IPS-20b (cell line): ENCODE data around the gene ERRFI1.
"Not testable (repeated sequence)": the region's sequence is repeated elsewhere in the genome, so short reads cannot be mapped to it uniquely, and the experiment has no call there.

Experiments used
- H3K27ac ChIP-seq: one replicate; pipeline ENCODE4 v1.5.1; 2013; ENCODE audit warnings: low read length
- H3K27me3 ChIP-seq: 2 replicates; pipeline ENCODE4 v1.6.1; 2013; ENCODE audit warnings: mild to moderate bottlenecking, low read length, inconsistent platforms; ENCODE audit not compliant: insufficient read depth
- H3K36me3 ChIP-seq: 2 replicates; pipeline ENCODE4 v1.6.1; 2013; ENCODE audit warnings: low read depth, mild to moderate bottlenecking, inconsistent platforms, low read length, moderate library complexity; ENCODE audit not compliant: insufficient read depth
- H3K4me1 ChIP-seq: 2 replicates; pipeline ENCODE4 v1.6.1; 2013; ENCODE audit warnings: mild to moderate bottlenecking, control low read depth, inconsistent platforms, low read length, moderate library complexity; ENCODE audit not compliant: insufficient read depth
- H3K4me3 ChIP-seq: 2 replicates; pipeline ENCODE4 v1.5.1; 2013; ENCODE audit warnings: mild to moderate bottlenecking, low read length, inconsistent platforms
- H3K9ac ChIP-seq: 2 replicates; pipeline ENCODE4 v1.6.1; 2013; ENCODE audit warnings: low read depth, mild to moderate bottlenecking, inconsistent platforms, low read length, moderate library complexity
- H3K9me3 ChIP-seq: 2 replicates; pipeline ENCODE4 v1.6.1; 2013; ENCODE audit warnings: mild to moderate bottlenecking, low read depth, low read length, inconsistent platforms; ENCODE audit not compliant: insufficient read depth

Gene ERRFI1

DNA sequence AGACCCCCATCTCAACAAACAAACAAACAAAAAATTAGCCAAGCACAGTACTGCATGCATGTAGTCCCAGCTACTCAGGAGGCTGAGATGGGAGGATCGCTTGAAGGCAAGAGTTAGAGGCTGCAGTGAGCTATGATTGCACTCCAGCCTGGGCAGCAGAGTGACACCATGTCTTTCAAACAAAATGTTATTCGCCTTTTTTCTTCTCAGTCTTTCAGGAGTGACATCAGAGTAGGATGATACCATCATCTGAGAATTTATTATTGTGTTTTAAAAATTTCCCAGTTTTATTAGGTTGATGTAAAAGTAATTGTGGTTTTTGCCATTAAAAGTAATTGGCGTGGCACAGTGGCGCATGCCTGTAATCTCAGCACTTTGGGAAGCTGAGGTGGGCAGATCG, 53.8 kb downstream of the ERRFI1 start:
- H3K9ac ChIP-seq = no peak overlapping the region
- no peak overlapping the region for H3K4me3 ChIP-seq
- no peak overlapping the region for H3K27ac ChIP-seq
- no peaks in the 10 kb centered on the region for H3K4me1 ChIP-seq
- no peaks in the 10 kb centered on the region for H3K9me3 ChIP-seq
- peaks cover 67% of the 10 kb centered on the region for H3K36me3 ChIP-seq
- no peaks in the 10 kb centered on the region for H3K27me3 ChIP-seq

DNA sequence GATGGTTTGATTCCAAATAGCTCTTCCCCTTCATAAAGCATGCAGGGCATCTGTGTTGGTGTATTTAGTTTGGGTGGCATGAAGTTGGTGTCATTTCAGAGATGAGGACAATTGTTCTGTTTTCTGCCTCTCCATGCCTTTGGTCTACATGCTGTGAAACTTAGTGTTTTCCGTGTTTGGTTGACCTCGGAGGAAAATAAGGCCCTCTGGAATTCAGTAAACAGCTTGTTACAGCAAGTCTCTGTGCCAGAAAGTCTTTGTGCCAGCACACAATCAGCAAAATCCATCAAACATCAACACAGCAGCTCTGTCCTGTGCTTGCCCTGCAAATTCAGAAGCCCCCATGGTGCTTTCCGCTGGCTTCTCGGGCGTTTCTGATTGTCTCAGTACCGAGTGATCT, 55.1 kb downstream of the ERRFI1 start:
- H3K27me3 ChIP-seq = no peaks in the 10 kb centered on the region
- no peak overlapping the region for H3K4me3 ChIP-seq
- no peaks in the 10 kb centered on the region for H3K9me3 ChIP-seq
- no peaks in the 10 kb centered on the region for H3K4me1 ChIP-seq
- H3K27ac ChIP-seq = no peak overlapping the region
- H3K9ac ChIP-seq = no peak overlapping the region
- peaks cover 69% of the 10 kb centered on the region for H3K36me3 ChIP-seq

DNA sequence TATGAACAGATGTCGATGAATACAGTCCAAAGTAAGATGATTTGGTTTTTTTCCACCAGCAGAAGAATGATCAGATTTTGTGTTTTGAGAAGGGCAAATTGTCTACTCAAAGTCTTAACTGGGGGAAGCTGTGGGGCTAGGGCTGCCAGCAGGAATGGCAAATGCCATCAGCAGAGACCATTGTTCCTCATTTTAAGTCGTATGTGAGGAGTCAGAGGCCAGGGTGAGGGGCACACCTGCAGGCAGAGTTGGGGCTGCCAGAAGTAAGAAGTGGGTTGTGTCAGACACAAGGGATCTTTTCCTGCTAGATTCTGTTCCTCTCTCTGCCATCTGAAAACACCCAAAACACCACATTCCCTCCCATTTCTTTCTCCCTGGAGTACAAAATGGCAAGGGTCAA, 55.9 kb downstream of the ERRFI1 start:
- Histone ChIP-seq H3K9me3 (no peaks in the 10 kb centered on the region), H3K36me3 (peaks cover 73% of the 10 kb centered on the region), H3K27ac (no peak overlapping the region), H3K9ac (no peak overlapping the region), H3K4me1 (no peaks in the 10 kb centered on the region), H3K27me3 (no peaks in the 10 kb centered on the region), H3K4me3 (no peak overlapping the region)

DNA sequence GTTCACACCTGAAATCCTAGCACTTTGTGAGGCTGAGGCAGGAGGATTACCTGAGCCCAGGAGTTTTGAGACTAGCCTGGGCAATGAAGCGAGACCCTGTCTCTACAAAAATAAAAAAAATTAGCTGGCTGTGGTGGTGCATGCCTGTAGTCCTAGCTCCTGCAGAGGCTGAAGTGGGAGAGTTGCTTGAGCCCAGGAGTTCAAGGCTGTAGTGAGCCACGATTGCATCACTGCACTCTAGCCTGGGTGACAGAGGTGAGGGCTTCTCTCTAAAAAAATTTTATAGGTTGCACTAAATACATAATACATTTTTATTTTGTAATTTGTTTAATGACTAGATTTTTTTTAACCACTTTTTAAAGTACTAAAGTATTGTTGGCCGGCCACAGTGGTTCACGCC, 58.5 kb downstream of the ERRFI1 start:
- peaks cover 90% of the 10 kb centered on the region for H3K36me3 ChIP-seq
- H3K9ac ChIP-seq = no peak overlapping the region
- H3K9me3 ChIP-seq = no peaks in the 10 kb centered on the region
- no peaks in the 10 kb centered on the region for H3K27me3 ChIP-seq
- H3K27ac ChIP-seq = no peak overlapping the region
- no peak overlapping the region for H3K4me3 ChIP-seq
- no peaks in the 10 kb centered on the region for H3K4me1 ChIP-seq

DNA sequence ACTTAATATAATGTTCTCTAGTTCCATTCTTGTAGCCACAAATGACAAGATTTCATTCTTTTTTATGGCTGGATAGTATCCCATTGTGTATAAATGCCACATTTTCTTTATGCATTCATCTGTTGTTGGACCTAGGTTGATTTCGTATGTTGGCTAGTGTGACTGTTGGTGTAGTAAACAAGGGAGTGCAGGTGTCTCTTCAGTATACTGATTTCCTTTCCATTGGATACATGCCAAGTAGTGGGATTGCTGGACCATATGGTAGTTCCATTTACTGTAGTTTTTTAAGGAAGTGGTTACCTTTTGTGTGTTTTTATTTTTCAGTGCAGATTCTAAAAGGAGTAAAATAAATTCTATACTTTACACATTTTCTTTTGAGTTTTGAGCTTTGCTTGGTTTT, 58.9 kb downstream of the ERRFI1 start:
- peaks cover 85% of the 10 kb centered on the region for H3K36me3 ChIP-seq
- no peak overlapping the region for H3K4me3 ChIP-seq
- H3K27ac ChIP-seq = no peak overlapping the region
- no peaks in the 10 kb centered on the region for H3K9me3 ChIP-seq
- H3K9ac ChIP-seq = no peak overlapping the region
- H3K4me1 ChIP-seq = peaks cover 3% of the 10 kb centered on the region; the same call in 1 of the 2 replicates
- H3K27me3 ChIP-seq = no peaks in the 10 kb centered on the region

DNA sequence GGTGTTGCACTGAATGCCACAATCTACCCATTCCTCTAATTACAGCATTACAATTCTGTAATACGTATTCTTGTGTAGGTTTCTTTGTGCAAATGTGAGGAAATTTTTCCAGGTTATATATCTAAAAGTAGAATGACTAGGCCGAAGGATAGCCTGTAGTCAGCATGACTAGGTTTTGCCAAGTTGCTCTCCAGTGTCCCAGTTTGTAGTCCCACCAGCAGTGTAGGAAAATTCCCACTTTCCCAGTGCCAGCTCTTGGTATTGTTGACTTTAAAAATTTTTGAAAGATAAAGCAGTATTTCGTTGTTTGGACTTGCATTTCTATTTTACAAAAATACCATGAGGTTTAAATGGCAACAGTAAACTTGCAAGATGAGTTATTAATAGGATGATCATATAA, 61.6 kb downstream of the ERRFI1 start:
- Histone ChIP-seq H3K27ac (no peak overlapping the region), H3K9ac (no peak overlapping the region), H3K27me3 (no peaks in the 10 kb centered on the region), H3K4me3 (no peak overlapping the region), H3K9me3 (no peaks in the 10 kb centered on the region), H3K4me1 (peaks cover 3% of the 10 kb centered on the region; the same call in 1 of the 2 replicates), H3K36me3 (peaks cover 61% of the 10 kb centered on the region)

DNA sequence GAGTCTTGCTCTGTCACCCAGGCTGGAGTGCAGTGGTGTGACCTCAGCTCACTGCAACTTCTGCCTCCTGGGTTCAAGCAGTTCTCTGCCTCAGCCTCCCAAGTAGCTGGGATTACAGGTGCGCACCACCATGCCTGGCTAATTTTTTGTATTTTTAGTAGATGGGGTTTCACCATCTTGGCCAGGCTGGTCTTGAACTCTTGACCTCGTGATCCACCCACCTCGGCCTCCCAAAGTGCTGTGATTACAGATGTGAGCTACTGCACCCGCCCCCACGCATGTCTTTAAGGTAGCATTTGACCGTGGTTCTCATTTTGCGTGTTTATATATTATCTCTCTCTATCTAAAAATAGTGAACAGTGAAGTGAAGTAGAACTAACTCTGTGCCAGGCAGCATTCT, 62.3 kb downstream of the ERRFI1 start:
- H3K4me3 ChIP-seq, H3K27me3 ChIP-seq, H3K27ac ChIP-seq, H3K9me3 ChIP-seq, H3K9ac ChIP-seq, H3K4me1 ChIP-seq: not testable (repeated sequence)
- H3K36me3 ChIP-seq = peaks cover 55% of the 10 kb centered on the region

DNA sequence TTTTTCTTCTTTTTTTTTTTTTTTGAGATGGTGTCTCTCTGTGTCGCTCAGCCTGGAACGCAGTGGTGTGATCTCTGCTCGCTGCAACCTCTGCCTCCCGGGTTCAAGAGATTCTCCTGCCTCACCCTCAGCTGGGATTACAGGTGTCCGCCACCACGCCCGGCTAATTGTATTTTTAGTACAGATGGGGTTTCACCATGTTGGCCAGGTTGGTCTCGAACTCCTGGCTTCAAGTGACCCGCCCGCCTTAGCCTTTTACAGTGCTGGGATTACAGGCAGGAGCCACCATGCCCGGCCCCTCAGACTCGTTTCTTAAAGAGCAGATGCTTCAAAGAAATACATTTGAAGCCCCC, 62.8 kb downstream of the ERRFI1 start:
- not testable (repeated sequence) for H3K9me3 ChIP-seq, H3K4me3 ChIP-seq, H3K27ac ChIP-seq, H3K9ac ChIP-seq, H3K4me1 ChIP-seq, H3K27me3 ChIP-seq
- H3K36me3 ChIP-seq = peaks cover 50% of the 10 kb centered on the region

DNA sequence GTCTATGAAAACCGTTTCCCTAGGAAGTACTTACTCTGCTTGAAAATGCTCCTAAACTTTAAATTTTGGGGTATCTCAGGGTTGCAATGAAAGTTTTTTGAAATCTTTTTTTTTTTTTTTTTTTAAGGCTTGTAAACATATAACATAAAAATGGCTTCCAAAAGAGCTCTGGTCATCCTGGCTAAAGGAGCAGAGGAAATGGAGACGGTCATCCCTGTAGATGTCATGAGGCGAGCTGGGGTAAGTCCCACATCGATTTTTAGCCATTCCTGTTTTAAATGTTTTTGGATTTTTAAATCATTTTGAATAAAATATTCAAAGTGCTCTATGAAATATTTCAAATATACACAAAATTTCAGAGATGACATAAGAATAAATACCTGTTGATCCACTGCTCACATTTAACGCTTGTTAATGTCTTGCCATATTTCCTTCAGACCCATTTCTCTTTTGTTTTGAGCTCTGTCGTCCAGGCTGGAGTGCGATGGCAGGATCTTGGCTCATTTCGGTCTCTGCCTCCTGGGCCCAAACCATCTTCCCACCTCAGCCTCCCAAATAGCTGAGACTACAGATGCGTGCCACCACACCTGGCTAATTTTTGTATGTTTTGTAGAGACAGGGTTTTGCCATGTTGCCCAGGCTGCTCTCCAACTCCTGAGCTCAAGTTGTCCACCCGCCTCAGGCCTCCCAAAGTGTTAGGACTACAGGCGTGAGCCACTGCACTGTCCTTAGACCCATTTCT, 63.3 kb downstream of the ERRFI1 start:
- H3K36me3 ChIP-seq = peaks cover 48% of the 10 kb centered on the region
- H3K4me1 ChIP-seq = peaks cover 3% of the 10 kb centered on the region; the same call in 1 of the 2 replicates
- H3K9me3 ChIP-seq = no peaks in the 10 kb centered on the region
- H3K9ac ChIP-seq = peak overlapping the region; percentile 83; the same call in 1 of the 2 replicates
- no peak overlapping the region for H3K27ac ChIP-seq
- H3K27me3 ChIP-seq = no peaks in the 10 kb centered on the region
- H3K4me3 ChIP-seq = peak overlapping the region; percentile 91

DNA sequence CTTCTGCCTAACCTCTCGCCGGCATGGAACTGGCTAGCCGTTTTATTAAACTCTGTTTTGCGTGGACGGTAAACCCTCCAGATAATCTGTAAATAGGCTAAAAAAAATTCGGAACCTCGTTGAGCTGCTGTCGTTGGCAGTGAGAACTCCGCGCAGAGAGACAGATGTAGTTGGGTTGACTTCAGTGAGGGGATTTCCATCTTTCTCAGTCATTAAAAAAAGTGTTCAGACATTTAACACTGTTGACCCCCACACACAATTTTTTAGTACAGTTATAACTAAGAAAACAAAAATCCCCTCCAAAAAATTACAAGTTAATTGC, 64.1 kb downstream of the ERRFI1 start:
- Histone ChIP-seq H3K36me3 (peaks cover 40% of the 10 kb centered on the region), H3K4me3 (peak overlapping the region; percentile 91), H3K4me1 (peaks cover 3% of the 10 kb centered on the region; the same call in 1 of the 2 replicates), H3K27ac (no peak overlapping the region), H3K9ac (peak overlapping the region; percentile 83), H3K27me3 (no peaks in the 10 kb centered on the region), H3K9me3 (no peaks in the 10 kb centered on the region)
